Activated naive CD4-positive, alpha-beta T cell treated with anti-CD3 and anti-CD28 coated beads for 36 hours (primary cell): Measurements from ENCODE around the gene RFPL1. TPM values are rescaled to one million over a fixed set of nuclear protein-coding genes. Genes with fewer than 3 reads are reported as not detected.

ENCODE experiments used
- CTCF ChIA-PET: fragments of 350-600 bp; sonication (Branson Sonifier 250); formaldehyde crosslinking; loops from one replicate; lab custom pipeline; 2021; ENCODE audit warnings: antibody characterized with exemption; lab: Charles Lee
- DNase-seq: peaks from one replicate; pipeline ENCODE4 v3.0.0-alpha.2; 2020
- H3K27ac Mint-ChIP-seq: one replicate; pipeline ENCODE4 v1.8.0; 2021; ENCODE audit warnings: mild to moderate bottlenecking, mixed read lengths
- H3K27me3 Mint-ChIP-seq: one replicate; pipeline ENCODE4 v1.8.0; 2021; ENCODE audit warnings: low read depth, mixed read lengths
- H3K36me3 Mint-ChIP-seq: one replicate; pipeline ENCODE4 v1.8.0; 2021; ENCODE audit warnings: low read depth, mixed read lengths
- H3K4me1 Mint-ChIP-seq: one replicate; pipeline ENCODE4 v1.8.0; 2021; ENCODE audit warnings: low read depth, mixed read lengths
- H3K4me3 Mint-ChIP-seq: one replicate; pipeline ENCODE4 v1.8.0; 2021; ENCODE audit warnings: mild to moderate bottlenecking, moderate library complexity, mixed read lengths
- H3K9me3 Mint-ChIP-seq: one replicate; pipeline ENCODE4 v1.8.0; 2021; ENCODE audit warnings: mixed read lengths
- intact Hi-C: fragments of 100-400 bp; cut with micrococcal nuclease; formaldehyde crosslinking; loops from one replicate; pipeline ENCODE4 v1.15.1; 2023
- total RNA-seq, 2 experiments: library from RNA; stranded (reverse); gene quantifications; one replicate each; pipeline ENCODE4 v1.2.3, GENCODE V29; 2021

The RFPL1 gene
- total RNA-seq, 2 experiments from 2014 or later: not detected

- H3K9me3 Mint-ChIP-seq: no peaks in the 10 kb centered on the region
- no peak overlapping the region for H3K4me3 Mint-ChIP-seq
- CTCF ChIA-PET: interaction anchor here (0.7 kb wide), 1 partner anchor 317 kb away, joined by 3 read pairs; no protein-coding TSS in a partner anchor
- no peak for DNase-seq
- intact Hi-C loops: no loop called here
- H3K27ac Mint-ChIP-seq: no peak overlapping the region
- no peaks in the 10 kb centered on the region for H3K4me1 Mint-ChIP-seq
- H3K27me3 Mint-ChIP-seq: no peaks in the 10 kb centered on the region
- H3K36me3 Mint-ChIP-seq: no peaks in the 10 kb centered on the region
Observed at GRCh38 chr22:29443861-29444792, 5.7 kb downstream of the RFPL1 start.

GRCh38 chr22:29445508-29445907 is 7.1 kb downstream of the RFPL1 start:
- no peak overlapping the region for H3K27ac Mint-ChIP-seq

GRCh38 chr22:29447906-29448305 is 9.5 kb downstream of the RFPL1 start:
- no peak overlapping the region for H3K27ac Mint-ChIP-seq
- intact Hi-C loops: no loop called here
- no peaks in the 10 kb centered on the region for H3K27me3 Mint-ChIP-seq
- no peak overlapping the region for H3K4me3 Mint-ChIP-seq
- H3K9me3 Mint-ChIP-seq: no peaks in the 10 kb centered on the region
- no peaks in the 10 kb centered on the region for H3K36me3 Mint-ChIP-seq
- no peak for DNase-seq
- H3K4me1 Mint-ChIP-seq: no peaks in the 10 kb centered on the region
- CTCF ChIA-PET: no interaction called here

More at GRCh38 chr22:29445508-29445907, 7.1 kb downstream of the RFPL1 start:
- no peaks in the 10 kb centered on the region for H3K4me1 Mint-ChIP-seq
- H3K9me3 Mint-ChIP-seq: no peaks in the 10 kb centered on the region
- CTCF ChIA-PET: no interaction called here
- no peak for DNase-seq
- no peaks in the 10 kb centered on the region for H3K36me3 Mint-ChIP-seq
- H3K27me3 Mint-ChIP-seq: no peaks in the 10 kb centered on the region
- intact Hi-C loops: no loop called here
- no peak overlapping the region for H3K4me3 Mint-ChIP-seq

GRCh38 chr22:29449296-29449875 is 11.0 kb downstream of the RFPL1 start:
- Mint-ChIP-seq H3K9me3 (no peaks in the 10 kb centered on the region), H3K27me3 (no peaks in the 10 kb centered on the region), H3K36me3 (no peaks in the 10 kb centered on the region), H3K4me3 (no peak overlapping the region), H3K27ac (no peak overlapping the region), H3K4me1 (no peaks in the 10 kb centered on the region)
- intact Hi-C loops: no loop called here
- CTCF ChIA-PET: no interaction called here
- DNase-seq: no peak

GRCh38 chr22:29450222-29450621 is 11.8 kb downstream of the RFPL1 start:
- no peak overlapping the region for H3K4me3 Mint-ChIP-seq
- H3K9me3 Mint-ChIP-seq: no peaks in the 10 kb centered on the region
- no peak overlapping the region for H3K27ac Mint-ChIP-seq
- no peak for DNase-seq
- no peaks in the 10 kb centered on the region for H3K4me1 Mint-ChIP-seq
- intact Hi-C loops: no loop called here
- CTCF ChIA-PET: no interaction called here
- no peaks in the 10 kb centered on the region for H3K27me3 Mint-ChIP-seq
- H3K36me3 Mint-ChIP-seq: no peaks in the 10 kb centered on the region

GRCh38 chr22:29451863-29452262 is 13.5 kb downstream of the RFPL1 start:
- Mint-ChIP-seq H3K27ac (no peak overlapping the region), H3K4me1 (no peaks in the 10 kb centered on the region), H3K27me3 (no peaks in the 10 kb centered on the region)

GRCh38 chr22:29454276-29454675 is 15.9 kb downstream of the RFPL1 start:
- no peaks in the 10 kb centered on the region for H3K9me3 Mint-ChIP-seq
- DNase-seq: no peak

More at GRCh38 chr22:29451863-29452262, 13.5 kb downstream of the RFPL1 start:
- DNase-seq: no peak
- intact Hi-C loops: no loop called here
- Mint-ChIP-seq H3K36me3 (no peaks in the 10 kb centered on the region), H3K4me3 (no peak overlapping the region), H3K9me3 (no peaks in the 10 kb centered on the region)
- CTCF ChIA-PET: interaction anchor here (0.6 kb wide), 1 partner anchor 138 kb away, joined by 4 read pairs; no protein-coding TSS in a partner anchor

GRCh38 chr22:29456211-29456671 is 17.9 kb downstream of the RFPL1 start:
- intact Hi-C loops: no loop called here
- CTCF ChIA-PET: no interaction called here
- H3K27ac Mint-ChIP-seq: no peak overlapping the region

More at GRCh38 chr22:29454276-29454675, 15.9 kb downstream of the RFPL1 start:
- intact Hi-C loops: no loop called here
- Mint-ChIP-seq H3K27ac (no peak overlapping the region), H3K36me3 (no peaks in the 10 kb centered on the region), H3K4me1 (no peaks in the 10 kb centered on the region), H3K27me3 (no peaks in the 10 kb centered on the region), H3K4me3 (no peak overlapping the region)
- CTCF ChIA-PET: no interaction called here

GRCh38 chr22:29457730-29458129 is 19.3 kb downstream of the RFPL1 start:
- Mint-ChIP-seq H3K27ac (no peak overlapping the region), H3K4me1 (no peaks in the 10 kb centered on the region), H3K36me3 (no peaks in the 10 kb centered on the region), H3K9me3 (no peaks in the 10 kb centered on the region), H3K4me3 (no peak overlapping the region), H3K27me3 (no peaks in the 10 kb centered on the region)
- intact Hi-C loops: no loop called here
- CTCF ChIA-PET: interaction anchor here (0.6 to 0.8 kb wide), 3 partner anchors 12 to 94 kb away, joined by 3 to 5 read pairs (median 3); no protein-coding TSS in a partner anchor
- peak; percentile 12 for DNase-seq

More at GRCh38 chr22:29456211-29456671, 17.9 kb downstream of the RFPL1 start:
- DNase-seq: no peak
- Mint-ChIP-seq H3K9me3 (no peaks in the 10 kb centered on the region), H3K4me3 (no peak overlapping the region), H3K27me3 (no peaks in the 10 kb centered on the region), H3K4me1 (no peaks in the 10 kb centered on the region), H3K36me3 (no peaks in the 10 kb centered on the region)

- no peak overlapping the region for H3K27ac Mint-ChIP-seq
- H3K27me3 Mint-ChIP-seq: no peaks in the 10 kb centered on the region
- H3K9me3 Mint-ChIP-seq: no peaks in the 10 kb centered on the region
- no peak for DNase-seq
- CTCF ChIA-PET: no interaction called here
- no peak overlapping the region for H3K4me3 Mint-ChIP-seq
- no peaks in the 10 kb centered on the region for H3K4me1 Mint-ChIP-seq
- H3K36me3 Mint-ChIP-seq: no peaks in the 10 kb centered on the region
- intact Hi-C loops: no loop called here
Observed at GRCh38 chr22:29458551-29458950, 20.2 kb downstream of the RFPL1 start.

GRCh38 chr22:29459773-29460172 is 21.4 kb downstream of the RFPL1 start:
- H3K36me3 Mint-ChIP-seq: no peaks in the 10 kb centered on the region
- H3K9me3 Mint-ChIP-seq: no peaks in the 10 kb centered on the region
- CTCF ChIA-PET: no interaction called here

GRCh38 chr22:29461263-29461662 is 22.9 kb downstream of the RFPL1 start:
- H3K27me3 Mint-ChIP-seq: no peaks in the 10 kb centered on the region
- no peaks in the 10 kb centered on the region for H3K9me3 Mint-ChIP-seq
- intact Hi-C loops: no loop called here
- H3K27ac Mint-ChIP-seq: no peak overlapping the region
- H3K4me3 Mint-ChIP-seq: no peak overlapping the region
- no peaks in the 10 kb centered on the region for H3K4me1 Mint-ChIP-seq
- CTCF ChIA-PET: interaction anchor here (1.7 kb wide), 1 partner anchor 11 kb away, joined by 4 read pairs; no protein-coding TSS in a partner anchor
- DNase-seq: no peak
- no peaks in the 10 kb centered on the region for H3K36me3 Mint-ChIP-seq

More at GRCh38 chr22:29459773-29460172, 21.4 kb downstream of the RFPL1 start:
- Mint-ChIP-seq H3K27me3 (no peaks in the 10 kb centered on the region), H3K4me1 (no peaks in the 10 kb centered on the region), H3K27ac (no peak overlapping the region), H3K4me3 (no peak overlapping the region)
- intact Hi-C loops: no loop called here
- DNase-seq: no peak
